Measurements from ENCODE around the gene OR2A7.
"Not testable (repeated sequence)": the region's sequence is repeated elsewhere in the genome, so short reads cannot be mapped to it uniquely, and the experiment has no call there.

- not testable (repeated sequence) for TF ChIP-seq EZH2phosphoT487 (IDR thresholded peaks at IDR 0.05; ENCODE audit: low read depth); CTCF (IDR thresholded peaks at IDR 0.05; ENCODE audit: low read depth, low read length)
Observed at GRCh38 chr7:144228810-144229209, 35.8 kb downstream of the OR2A7 start.

Measured in OCI-LY3 (cell line).